ENCODE data around the gene CD300H.

Gene CD300H

DNA sequence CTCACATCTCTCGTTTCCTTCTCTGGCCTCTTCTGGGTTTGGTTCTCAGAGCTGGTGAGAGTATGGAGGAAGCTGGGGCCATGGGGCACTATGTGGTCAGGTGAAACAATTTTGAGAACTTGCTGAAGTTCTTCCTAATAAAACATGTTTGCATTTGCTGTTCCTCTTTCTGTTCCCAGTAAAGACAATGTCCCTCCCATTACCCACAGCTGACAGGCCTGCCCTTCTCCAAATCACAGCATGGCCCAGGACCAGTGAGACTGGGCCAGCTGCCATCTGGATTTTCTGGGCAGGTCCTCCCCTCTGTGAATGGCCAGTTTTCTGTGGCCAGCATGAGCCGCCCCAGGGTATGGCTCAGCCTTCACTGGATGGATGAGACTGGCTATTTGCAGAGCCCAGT is at the start of gene CD300H:
Gene CD300H (minus strand): TSS at position 113 of the 400 bp plus-strand sequence.
- no peak for DNase-seq

DNA sequence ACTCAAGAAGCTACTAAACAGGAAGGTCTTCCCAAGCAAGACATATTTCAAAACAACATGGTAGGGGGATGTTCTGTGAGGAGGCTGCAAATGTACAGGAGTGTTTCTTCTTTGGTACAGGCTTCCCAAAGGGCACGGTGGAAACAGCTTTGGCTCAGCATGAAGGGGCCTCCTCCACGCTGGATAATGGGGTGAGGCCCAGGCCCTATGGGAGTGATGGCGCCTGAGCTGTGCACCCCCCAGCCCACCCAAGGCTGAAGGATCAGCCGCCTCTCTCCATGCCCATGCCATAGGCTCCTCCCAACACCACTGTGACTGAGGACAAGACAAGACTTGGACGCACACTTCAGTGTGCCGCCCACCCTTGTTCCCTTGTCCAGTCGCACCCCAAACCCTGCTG is 49.4 kb upstream of the CD300H start:
- DNase-seq, result no peak

DNA sequence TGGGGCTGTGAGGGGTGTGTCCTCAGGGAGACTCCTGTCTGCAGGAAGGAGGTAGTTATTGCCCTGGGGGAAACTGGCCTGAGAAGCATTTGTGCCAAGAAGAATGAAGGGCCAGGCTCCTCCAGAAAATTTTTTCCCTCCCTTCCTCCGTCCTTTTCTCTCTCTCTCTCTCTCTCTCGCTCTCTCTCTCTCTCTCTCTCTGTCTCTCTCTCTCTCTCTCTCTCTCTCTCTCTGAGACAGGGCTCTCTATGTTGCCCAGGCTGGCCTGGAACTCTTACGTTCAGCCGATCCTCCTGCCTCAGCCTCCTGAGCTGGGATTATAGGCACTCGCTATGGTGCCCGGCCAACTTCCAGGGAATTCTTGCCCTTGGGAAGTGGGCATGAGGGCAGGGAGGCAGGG is 44.7 kb upstream of the CD300H start:
- no peak for DNase-seq

DNA sequence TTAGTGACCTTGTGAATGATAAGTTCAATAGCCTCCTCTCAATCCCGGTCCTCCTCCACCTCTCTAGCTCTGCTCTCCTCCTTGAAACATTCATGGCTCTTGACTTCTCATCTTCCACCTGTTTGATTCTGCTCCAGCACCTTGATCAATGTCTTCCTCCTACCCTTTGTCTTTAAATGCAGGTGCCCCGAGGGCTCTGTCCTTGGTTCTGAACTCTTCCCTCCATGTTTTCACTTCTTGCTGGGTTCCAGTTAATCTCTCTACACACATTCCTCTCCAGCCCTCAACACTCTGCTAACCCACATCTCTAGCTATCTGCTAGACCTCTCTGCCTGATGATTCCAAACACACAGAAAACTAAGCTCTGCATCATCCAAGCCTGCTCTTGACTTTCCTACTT is 42.8 kb upstream of the CD300H start:
- no peak for DNase-seq

DNA sequence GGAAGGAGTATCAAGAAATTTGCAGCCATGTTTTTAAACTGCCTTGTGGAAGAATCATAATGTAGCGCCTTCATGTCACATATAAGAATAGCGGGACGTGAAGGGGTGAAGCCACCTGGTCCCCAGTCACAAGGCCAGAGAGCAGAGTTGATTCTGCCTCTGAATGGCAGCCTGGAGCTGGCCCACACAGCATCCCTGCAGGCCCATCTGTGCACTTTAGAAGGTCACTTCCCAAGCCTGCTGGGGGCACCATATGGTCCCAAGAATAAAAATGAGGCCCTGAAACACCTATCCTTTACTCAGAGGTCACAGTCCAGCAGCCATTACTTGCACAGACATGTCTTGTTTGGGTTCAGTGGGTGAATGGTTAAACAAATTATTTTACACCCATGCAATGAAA is 41.2 kb upstream of the CD300H start:
- DNase-seq, result no peak

DNA sequence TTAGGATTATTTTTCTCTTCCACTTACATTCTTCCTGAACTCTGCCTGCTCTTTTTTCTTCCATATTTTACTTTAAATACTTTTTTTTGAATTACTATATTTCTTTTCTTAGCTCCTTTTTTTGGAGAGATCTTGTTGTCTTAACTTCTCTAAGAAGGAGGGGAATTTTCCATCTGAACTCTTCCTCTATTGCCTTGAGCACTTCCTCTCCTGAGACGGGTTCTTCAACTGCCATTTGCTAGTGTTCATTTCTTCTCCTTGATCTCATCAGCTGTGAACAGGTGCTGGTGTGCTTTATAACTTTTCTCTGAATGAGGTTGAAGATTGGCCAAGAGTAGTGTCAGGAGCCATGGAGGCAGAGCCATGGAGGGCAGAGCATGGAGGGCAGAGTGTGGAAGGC is 39.9 kb upstream of the CD300H start:
- DNase-seq, result no peak

DNA sequence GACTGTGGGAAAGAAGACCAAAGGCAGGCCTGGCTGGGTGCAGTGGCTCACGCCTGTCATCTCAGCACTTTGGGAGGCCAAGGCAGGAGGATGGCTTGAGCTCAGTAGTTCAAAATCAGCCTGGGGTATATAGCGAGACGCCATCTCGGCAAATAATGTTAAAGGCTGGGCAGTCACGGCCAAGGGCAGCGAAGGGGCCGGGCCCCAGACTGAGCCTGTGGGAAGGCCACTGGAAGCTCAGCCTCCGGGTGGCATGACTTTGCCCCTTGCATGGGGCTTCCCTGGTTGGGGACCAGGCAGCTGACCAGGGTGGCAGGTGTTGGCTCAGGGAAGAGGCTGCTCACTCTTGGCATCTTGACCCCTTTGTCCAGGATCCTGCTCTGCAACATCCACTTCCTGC is 38.7 kb upstream of the CD300H start:
- no peak for DNase-seq

DNA sequence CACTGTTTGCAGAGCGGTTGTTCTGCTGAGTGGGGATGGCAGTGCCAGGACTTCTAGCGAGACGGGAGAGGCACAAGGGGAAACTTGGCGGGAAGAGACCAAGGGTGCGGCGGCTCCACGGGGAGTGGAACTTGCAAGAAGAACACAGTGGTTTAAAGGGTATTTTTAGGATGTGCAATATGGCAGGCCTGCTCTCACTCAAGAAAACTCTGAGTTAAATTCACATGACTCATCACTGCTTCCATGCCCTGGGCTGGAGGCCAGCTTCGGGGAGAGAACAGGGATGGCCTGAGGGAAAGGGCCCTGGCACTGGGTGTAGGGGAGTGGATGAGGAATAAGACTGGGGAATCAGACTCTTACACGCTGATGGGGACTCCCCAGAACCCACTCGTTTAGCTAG is 38.1 kb upstream of the CD300H start:
- no peak for DNase-seq

DNA sequence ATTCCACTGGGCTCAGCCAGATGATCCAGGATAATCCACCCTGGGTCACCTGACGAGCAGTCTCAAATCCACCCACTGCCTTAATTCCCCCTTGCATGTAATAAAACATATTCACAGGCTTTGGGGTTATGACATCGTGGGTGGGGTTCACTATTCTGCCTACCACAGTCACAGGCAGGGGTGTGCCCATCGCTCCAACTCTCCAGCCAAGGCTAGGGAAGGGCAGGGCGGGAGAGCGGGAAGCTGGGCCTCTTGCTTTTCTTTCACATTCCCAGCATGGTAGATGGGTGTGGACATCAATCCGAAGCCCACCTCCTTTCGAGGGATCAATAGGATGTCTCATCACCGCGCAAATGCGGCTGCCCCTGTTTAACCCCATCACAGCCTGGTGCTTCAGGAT is 37.5 kb upstream of the CD300H start:
- no peak for DNase-seq

DNA sequence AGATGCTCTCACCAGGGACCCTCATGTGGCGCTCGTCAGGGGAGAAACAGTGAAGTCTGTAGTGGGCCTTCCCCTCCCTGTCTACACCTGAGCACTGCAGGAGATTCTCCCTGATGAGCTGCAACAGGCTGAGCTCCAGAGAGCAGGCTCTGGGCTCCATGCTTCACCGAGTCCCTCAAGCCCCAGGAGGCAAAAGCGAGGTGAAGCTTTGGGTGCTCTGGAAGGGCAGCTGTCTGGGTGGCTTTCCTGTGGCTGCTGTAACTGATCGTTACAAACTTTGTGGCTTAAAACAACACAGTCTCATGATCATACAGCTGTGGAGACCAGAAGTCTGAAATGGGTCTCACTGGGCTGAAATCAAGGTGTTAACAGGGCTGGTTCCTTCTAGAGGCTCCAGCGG is 36.9 kb upstream of the CD300H start:
- DNase-seq, result no peak

DNA sequence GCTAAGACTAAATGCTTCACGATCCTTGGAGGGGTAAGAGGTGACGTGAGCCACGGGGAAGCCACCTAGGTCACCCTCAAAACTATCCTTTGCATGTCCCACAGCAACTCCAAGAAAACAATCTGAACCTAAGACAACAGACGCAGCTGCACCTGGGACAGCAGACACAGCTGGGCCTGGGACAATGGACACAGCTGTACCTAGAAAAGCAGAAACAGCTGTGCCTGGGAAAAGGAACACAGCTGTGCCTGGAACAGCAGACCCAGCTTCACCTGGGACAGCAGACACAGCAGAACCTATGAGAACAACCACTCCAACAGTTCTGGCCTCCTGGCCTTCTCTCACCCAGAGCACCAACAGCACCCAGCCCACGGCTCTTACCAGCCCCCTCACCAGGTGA is 36.4 kb upstream of the CD300H start:
- no peak for DNase-seq

DNA sequence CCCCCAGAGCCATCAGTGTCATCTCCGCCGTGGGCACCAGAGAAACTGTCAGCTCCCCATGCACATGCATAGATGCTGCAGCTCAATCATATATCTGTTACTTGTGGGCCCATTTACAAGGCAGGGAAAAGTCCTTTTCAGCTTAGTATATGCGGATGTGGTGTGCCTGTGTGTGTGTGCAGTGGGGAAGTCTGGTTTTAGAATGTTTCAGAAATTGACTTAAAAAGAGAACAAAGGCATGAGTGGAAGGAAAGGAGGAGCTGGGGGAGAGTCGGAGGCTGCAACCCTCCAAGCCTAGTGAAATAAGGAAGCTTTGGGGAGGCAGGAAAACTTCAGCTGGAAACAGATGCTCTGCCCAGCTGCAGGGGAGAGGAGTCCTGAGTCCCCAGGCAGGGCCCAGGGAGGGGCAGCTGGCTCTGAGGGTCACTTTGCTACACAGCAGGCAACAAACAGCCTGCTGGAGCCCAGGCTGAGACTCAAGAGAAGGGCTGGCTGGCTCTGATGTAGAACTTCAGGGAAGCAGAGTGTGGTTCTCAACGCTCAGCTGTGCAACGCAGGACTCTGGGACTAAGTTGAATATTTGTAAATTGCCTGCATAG is 35.8 kb upstream of the CD300H start:
- no peak for DNase-seq

DNA sequence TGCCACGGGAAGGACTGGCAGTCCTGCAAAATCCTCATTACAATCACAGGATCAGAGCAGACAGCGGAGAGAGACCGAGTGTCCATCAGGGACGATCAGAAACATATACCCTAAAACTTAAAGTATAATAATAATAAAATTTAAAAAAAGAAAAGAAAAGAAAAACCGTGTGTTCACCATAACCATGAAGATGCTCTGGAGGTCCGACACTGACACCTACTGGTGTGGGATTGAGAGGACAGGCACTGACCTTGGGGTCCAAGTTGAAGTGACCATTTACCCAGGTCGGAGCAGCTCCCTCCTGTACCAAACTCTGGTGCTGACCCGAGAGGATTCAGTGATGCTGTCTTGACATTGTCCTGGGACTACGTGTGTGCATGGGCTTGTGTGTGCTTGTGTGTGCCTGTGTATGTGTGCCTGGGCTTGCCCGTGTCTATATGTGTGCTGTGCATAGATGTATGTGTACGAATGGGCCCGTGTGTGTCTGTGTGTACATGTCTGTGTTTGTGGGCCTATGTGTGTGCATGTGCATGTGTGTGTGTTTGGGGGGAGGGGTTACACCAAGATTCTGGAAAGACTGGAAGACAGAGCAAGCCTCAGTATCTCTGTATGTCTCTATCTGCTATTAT is 34.7 kb upstream of the CD300H start:
- DNase-seq, result no peak

DNA sequence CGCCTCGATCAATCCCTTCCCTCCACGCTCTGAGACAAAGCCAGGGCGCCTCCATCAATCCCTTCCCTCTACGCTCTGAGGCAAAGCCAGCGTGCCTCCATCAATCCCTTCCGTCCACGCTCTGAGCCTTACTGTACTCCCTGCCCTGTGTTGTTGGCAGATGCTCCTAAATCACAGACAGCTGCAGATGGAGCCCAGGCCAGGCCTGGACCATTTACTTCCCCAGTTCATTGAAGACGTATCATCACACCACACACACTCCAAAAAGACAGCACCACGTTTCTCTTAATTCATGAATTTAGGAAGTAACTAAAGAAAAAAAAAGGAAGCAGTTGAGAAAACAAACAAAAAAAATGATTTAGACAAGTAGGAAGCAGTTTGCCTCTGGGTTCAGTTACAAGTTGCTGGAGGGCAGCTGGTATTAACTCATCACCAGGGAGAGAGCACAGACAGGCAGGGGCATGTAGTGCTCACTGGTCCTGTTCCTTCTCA is 32.2 kb upstream of the CD300H start:
- DNase-seq, result no peak

DNA sequence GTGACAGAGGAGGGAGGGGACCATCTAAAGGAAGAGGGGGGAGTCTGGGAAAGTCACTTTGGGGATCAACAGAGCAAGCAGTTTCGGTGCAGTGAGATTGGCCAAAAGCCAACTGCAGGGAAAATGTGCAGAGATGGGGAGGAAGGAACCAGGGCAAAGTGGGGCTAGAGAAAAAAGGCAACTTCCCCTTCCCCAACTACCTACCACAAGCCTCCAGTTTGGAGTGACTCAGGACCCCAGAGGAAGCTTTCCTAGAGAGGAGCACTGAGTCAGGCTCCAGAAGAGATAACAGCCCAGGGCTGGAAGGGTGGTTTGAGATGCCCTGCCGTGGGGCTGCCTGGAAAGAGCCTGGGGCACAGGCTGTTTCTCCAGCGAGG is 31.7 kb upstream of the CD300H start:
- DNase-seq, result no peak

DNA sequence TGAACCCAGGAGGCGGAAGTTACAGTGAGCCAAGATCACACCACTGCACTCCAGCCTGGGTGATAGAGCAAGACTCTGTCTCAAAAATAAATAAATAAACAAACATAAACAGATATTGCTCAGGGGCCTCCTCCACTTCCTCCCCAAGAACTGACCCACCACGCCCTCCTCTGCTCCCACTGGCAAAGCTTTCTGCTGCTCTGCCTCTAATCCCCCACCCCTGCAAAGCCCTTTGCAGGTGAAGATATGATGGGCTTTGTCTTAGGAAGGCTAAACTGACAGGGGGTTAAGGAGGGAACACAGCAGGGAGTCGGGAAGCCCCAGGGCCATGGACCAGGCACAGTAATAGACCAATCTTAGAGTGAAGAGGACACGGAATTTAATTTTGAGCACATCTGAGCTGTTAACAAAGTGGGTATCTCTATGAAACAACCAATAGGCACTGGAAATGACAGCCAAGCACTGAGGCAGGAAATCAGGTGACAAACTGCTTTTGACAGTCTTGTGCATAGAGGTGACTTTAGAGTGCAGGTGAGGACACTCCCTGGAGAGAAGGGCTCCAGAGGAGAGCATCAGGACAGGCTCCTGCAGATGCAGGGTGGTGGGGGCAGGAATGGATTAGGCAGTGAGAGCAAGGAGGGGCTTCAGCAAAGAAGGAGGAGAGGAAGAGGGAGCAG is 31.2 kb upstream of the CD300H start:
- no peak for DNase-seq

DNA sequence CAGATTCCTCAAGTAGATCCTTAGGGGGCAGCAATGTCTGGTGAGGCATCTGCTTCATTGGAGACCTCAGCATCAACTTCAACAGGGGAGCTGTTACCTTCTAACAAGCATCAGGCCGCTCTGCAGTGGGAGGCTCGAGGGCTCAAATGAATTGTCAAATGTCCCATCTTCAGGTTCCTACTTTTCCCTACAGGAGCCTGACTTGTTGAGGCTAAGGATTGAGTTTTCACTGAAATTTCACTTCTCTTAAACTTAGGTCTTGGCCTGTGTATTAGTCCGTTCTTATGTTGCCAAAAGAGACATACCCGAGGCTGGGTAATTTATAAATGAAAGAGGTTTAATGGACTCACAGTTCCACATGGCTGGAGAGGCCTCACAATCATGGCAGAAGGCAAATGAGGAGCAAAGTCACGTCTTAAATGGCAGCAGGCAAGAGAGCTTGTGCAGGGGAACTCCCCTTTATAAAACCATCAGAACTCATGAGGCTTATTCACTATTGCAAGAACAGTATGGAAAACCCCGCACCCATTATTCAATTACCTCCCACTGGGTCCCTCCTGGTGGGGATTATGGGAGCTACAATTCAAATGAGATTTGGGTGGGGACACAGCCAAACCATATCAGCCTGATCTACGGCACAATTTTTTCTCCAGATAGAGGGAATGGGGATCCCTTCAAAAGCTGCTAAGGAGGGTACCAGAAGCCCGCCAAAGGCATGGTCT is 29.9 kb upstream of the CD300H start:
- DNase-seq, result no peak

DNA sequence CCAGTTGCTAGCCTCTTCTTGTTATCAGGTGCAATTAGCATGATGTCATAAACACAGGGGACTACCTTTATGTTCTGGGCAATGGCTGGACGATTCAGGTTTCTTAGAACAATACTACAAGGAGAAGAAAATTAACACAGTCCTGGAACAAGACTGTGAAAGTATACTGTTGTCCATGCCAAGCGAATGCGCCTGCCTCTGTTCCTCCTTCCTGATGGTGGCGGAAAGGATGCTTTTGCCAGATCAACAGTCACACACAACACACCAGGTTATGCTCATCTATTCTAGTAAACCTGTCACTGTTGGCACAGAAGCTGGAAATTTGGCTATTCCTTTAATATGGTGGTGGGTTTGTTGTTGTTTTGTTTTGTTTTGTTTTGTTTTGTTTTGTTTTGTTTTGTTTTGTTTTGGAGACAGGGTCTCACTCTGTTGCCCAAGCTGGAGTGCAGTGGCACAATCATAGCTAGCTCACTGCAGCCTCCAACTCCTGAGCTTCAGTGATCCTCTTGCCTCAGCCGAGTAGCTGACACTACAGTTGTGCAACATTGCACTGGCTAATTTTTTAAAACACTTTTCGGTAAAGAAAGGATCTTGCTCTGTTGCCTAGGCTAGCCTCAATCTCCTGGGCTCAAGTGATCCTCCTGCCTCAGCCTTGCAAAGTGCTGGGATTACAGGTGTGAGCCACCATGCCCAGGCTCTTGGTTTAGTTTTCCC is 27.9 kb upstream of the CD300H start:
- DNase-seq, result no peak

DNA sequence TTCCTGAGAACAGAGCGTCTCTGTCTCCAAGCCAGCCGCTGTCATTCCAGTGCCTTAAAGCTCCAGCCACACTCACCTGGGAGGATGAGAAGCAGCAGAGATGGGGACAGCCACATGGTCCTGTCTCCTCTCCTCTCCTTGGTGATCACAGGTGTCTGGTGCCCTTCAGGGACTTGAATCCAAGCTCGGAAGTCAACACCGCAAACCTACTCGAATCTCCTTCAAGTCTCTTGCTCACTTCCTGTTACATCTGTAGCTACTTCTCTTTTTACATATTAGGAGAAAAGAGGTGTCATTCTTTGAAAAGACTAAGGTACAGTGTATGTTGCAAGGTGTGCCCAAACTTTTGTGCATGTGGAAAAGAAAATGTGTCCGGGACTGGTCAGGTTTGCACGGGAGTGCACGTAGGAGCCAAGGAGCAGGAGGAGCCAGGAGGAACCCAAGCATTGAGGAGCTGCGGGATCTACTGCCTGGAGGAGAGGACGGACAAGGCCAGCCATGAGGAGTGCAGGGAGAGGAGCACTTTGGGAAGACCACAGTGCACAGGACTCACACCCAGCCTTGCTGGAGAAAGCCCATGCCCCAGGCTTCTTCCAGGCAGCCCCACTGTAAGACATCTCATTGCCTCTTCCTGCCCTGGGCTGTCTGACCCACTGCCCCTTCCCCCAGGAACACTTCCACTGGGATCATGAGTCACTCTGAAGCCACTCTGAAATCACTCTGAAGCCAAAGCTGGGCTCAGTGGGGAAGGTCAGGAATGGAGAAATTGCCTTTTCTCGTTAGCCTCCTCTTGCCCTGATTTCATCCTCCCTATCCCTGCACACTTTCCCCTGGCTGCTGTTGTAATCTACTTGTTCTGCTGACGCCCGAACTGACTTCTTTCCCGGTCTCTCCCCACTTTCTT is 25.0 kb upstream of the CD300H start, which contains the start of gene CD300LD:
Gene CD300LD (minus strand): TSS at position 197 of the 904 bp plus-strand sequence. CDS start 81 bp downstream, at position 116.
- no peak for DNase-seq

DNA sequence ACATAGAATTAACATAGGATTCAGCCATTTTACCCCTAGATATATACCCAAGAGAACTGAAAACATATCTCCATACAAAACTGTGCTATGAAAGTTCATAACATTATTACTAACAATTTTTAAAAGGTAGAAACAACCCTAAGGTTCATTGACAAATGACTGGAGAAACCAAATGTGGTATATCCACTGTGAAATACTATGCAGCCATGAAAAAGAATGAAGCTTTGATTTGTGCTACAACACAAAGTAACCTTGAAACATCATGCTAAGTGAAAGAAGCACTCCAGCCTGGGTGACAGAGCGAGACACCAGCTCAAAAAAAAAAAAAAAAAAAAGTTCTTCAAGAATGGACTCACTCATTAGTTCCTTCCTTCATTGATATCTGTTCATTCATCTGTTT is 24.2 kb upstream of the CD300H start:
- no peak for DNase-seq

DNA sequence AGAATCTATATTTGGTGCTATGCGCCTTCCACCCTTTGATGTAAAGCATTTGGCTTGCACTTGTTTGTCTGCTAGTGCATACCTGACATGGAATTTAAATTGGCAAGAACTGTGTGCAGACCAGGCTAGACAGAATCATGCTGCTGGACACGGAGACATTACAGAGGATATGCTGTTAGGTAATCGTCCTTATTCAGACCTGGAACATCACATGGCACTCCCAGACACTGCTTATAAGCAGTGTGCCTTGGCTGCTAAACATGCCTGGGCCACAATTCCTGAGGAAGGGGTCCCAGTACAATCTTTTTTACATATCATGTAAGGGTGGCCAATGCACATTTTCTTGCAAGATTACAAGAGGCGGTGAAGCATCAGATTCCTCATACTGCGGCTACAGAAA is 18.4 kb upstream of the CD300H start:
- DNase-seq, result no peak

All from DMS153 (cell line).